ENCODE measurements around the gene SSU72.
"Not testable (repeated sequence)": the region's sequence is repeated elsewhere in the genome, so short reads cannot be mapped to it uniquely, and the experiment has no call there.

- TF ChIP-seq CTCF (IDR thresholded peaks at IDR 0.05; ENCODE audit: low read depth, low read length); MYC (IDR thresholded peaks at IDR 0.05; ENCODE audit: low read depth, low read length); POLR2A (IDR thresholded peaks at IDR 0.05; ENCODE audit: extremely low read depth, insufficient read length); MAX (IDR thresholded peaks at IDR 0.05; ENCODE audit: low read depth, low read length): not testable (repeated sequence)
These were observed 61.0 kb downstream of the SSU72 start for GRCh38 chr1:1513675-1514074.

Measured in NB4 (cell line).